ENCODE measurements around the gene SETD9. TPM values are rescaled to one million over a fixed set of nuclear protein-coding genes. Genes with fewer than 3 reads are reported as not detected.

SETD9 gene, protein sequence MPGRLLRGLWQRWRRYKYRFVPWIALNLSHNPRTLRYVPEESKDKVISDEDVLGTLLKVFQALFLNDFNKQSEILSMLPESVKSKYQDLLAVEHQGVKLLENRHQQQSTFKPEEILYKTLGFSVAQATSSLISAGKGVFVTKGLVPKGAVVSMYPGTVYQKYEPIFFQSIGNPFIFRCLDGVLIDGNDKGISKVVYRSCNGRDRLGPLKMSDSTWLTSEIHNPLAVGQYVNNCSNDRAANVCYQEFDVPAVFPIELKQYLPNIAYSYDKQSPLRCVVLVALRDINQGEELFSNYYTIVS
- not detected for total RNA-seq (ENCODE audit: insufficient read depth, low replicate concordance)

DNA sequence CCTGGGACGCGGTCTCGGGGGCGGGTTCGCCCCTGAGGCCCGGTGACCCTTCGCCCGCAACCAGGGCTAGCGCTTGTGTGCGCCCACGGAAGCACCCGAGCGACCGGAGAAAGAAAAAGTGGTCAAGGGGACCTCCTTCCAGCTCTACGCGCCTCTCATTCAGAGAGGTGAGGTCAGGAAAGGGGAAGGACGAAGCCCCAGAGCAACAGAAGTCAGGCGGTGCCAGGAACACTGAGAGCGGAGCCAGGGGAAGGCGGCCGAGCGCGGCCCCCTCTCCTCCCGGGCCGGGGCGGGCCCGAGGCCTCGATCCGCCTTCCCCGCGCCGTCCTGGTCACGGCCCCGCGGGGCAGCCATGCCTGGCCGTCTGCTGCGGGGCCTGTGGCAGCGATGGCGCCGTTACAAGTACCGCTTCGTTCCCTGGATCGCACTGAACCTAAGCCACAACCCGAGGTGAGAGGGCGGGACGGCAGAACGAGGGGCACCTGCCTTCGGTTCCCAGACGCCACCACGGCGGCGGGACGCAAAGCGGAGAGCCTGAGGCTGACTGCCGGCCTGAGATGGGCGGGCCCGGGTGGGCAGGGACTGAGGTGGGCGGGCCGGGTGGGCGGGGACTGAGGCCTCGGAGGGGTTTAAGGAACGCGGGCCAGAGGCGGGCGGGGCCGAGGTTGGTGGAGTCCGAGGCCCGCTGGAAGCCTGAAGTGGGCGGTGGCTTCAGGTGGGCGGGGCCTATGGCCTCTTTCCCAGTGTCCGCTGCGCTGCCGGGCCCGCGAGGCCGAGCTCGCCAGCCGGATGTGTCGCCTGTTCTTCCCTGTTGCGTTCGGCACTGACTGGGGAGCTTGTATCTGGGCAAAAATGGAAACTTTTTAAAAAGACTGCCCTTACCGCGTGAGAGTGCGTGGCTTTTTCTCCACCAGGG, at the start of gene SETD9:
Gene SETD9 (plus strand): TSS at position 303 of the 916 bp plus-strand sequence. CDS start 50 bp downstream, at position 353.
- peak; percentile 99 for DNase-seq (ENCODE audit: low spot score)

DNA sequence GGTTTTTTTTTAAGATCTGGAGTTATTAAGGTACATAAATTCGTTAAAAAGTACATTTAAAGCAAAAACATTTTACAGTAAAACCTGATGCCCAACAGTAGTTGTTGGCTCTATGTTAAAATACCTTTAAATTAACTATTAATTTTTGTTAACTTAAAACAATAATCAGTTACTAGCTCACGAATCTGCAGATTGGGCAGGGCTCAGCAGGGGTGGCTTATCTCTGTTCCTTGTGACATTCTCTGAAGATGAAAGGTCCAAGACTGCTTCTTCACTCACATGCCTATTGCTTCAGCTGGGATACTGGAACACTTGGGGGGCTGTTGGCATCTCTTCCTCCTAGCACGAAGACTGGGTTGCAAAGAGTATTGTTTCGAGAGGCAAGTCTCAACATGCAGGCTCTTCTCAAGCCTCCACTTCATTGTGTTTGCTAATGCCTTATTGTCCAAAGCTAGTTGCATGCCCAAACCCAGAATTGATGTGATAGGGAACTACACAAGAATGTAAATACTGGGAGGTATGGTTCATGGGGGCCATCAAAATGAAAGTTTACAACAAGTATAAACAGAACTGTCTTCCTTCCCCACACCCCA, 47.4 kb upstream of the SETD9 start:
- DNase-seq (ENCODE audit: low spot score) = no peak

DNA sequence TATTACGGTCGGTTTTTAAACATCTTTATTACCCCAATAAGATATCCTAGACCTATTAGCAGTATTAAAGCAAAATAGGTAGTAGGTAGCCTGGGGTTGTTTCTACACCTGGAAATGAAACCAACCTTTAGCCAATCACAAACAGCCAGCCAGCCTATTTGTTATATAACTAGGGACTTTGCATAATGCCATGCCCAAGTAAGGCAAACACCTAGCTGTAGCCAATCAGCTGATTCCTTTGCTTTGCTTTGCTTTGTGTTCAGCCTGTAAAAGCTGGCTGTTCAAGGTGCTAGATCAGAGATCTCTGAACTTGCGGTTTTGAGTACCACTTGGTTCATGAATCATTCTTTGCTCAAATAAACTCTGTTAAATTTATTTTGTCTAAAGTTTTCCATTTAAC, 46.5 kb upstream of the SETD9 start:
- no peak for DNase-seq (ENCODE audit: low spot score)

DNA sequence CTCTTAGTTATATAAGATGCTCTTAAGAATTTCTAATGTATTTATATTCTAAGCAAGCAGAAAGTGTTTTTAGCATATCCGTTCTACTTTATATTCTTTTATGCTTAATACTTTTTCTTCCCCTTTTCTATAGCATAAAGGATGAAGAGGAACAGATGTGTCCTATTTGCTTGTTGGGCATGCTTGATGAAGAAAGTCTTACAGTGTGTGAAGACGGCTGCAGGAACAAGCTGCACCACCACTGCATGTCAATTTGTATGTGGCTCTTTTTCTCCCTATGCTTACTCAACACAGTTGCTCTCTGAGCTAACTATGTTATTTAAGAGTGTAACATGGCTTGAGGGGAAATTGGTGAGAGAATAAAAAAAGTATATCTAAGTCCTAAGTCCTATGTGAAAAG, 37.6 kb upstream of the SETD9 start:
- no peak for DNase-seq (ENCODE audit: low spot score)

GRCh38 chr5:56873056-56873455, 36.3 kb upstream of the SETD9 start:
- DNase-seq (ENCODE audit: low spot score) = no peak

DNA sequence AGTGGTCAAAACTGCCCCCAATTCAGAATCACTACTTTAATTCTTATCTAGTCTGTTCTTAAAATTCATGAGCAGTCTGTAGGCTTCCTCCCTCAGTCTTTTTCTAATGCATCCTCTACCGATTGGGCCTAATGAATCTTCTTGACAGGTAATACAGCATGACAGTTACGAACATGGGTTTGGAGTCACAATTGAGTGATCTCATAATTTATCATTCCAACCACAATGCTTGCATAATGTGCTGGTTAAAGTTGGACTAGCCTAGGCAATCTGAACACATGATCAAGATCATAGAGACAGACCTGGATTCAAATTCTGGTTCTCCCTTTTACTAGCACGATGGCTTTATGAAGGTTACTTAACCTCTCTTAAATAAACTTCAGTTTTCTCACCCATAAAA, 33.1 kb upstream of the SETD9 start:
- no peak for DNase-seq (ENCODE audit: low spot score)

DNA sequence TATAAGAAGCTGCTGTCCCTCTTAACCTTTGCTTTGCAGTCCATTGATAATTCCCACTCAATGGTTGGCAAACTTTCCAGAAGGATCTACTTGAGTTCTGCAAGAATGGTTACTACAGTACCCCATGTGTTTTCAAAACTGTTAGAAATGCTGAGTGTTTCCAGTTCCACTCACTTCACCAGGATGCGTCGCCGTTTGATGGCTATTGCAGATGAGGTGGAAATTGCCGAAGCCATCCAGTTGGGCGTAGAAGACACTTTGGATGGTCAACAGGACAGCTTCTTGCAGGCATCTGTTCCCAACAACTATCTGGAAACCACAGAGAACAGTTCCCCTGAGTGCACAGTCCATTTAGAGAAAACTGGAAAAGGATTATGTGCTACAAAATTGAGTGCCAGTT, 27.8 kb upstream of the SETD9 start:
- no peak for DNase-seq (ENCODE audit: low spot score)

- DNase-seq (ENCODE audit: low spot score) = no peak
Measured at GRCh38 chr5:56893251-56893951, 16.0 kb upstream of the SETD9 start.

- no peak for DNase-seq (ENCODE audit: low spot score)
Measured at GRCh38 chr5:56896763-56897162, 12.6 kb upstream of the SETD9 start.

GRCh38 chr5:56898213-56898612, 11.2 kb upstream of the SETD9 start:
- no peak for DNase-seq (ENCODE audit: low spot score)

GRCh38 chr5:56900395-56900794, 9.0 kb upstream of the SETD9 start:
- no peak for DNase-seq (ENCODE audit: low spot score)

- peak; percentile 38 for DNase-seq (ENCODE audit: low spot score)
Measured at GRCh38 chr5:56900858-56901578, 8.4 kb upstream of the SETD9 start.

GRCh38 chr5:56908942-56909293, 478 bp upstream of the SETD9 start:
- no peak for DNase-seq (ENCODE audit: low spot score)

- no peak for DNase-seq (ENCODE audit: low spot score)
Measured at GRCh38 chr5:56910210-56910965, 992 bp downstream of the SETD9 start.

GRCh38 chr5:56913766-56914165, 4.4 kb downstream of the SETD9 start:
- DNase-seq (ENCODE audit: low spot score) = no peak

GRCh38 chr5:56914678-56915077, 5.3 kb downstream of the SETD9 start:
- no peak for DNase-seq (ENCODE audit: low spot score)

GRCh38 chr5:56917534-56917933, 8.1 kb downstream of the SETD9 start:
- DNase-seq (ENCODE audit: low spot score) = no peak

GRCh38 chr5:56918054-56918453, 8.7 kb downstream of the SETD9 start:
- no peak for DNase-seq (ENCODE audit: low spot score)

GRCh38 chr5:56919942-56920662, 10.7 kb downstream of the SETD9 start:
- no peak for DNase-seq (ENCODE audit: low spot score)

GRCh38 chr5:56922922-56923321, 13.5 kb downstream of the SETD9 start:
- DNase-seq (ENCODE audit: low spot score) = no peak

Data from umbilical cord (tissue), 2 donors.